SK-N-SH (cell line): Measurements from ENCODE around the gene TMEM63B. TPM values are rescaled to one million over a fixed set of nuclear protein-coding genes. Genes with fewer than 3 reads are reported as not detected.

Source experiments
- CTCF ChIA-PET: fragments of 300-600, 350-600 bp; formaldehyde crosslinking; extraction: SDS; loops from one replicate; lab custom pipeline; 2021; lab: Yijun Ruan, JAX
- POLR2A ChIA-PET: fragments of 350-600 bp; sonication (Branson Sonifier 250); formaldehyde crosslinking; extraction: SDS; loops from one replicate; lab custom pipeline; 2020; ENCODE audit warnings: antibody characterized with exemption, inconsistent platforms; lab: Yijun Ruan, JAX
- DNase-seq: peaks from one replicate; pipeline ENCODE4 v3.0.0; 2012
- H2AFZ ChIP-seq: fragments of 200-600 bp; sonication (generic); 2 replicates; pipeline ENCODE4 v1.8.1; 2016; ENCODE audit warnings: antibody characterized with exemption, mild to moderate bottlenecking, low read depth
- H3F3A ChIP-seq: fragments of 200-600 bp; sonication (generic); replicated peaks from 2 replicates; pipeline ENCODE3; 2016; ENCODE audit warnings: antibody characterized with exemption, mild to moderate bottlenecking; ENCODE audit not compliant: insufficient read depth
- H3K27ac ChIP-seq, 2 experiments: fragments of 200-500 bp in 1 of 2; fragments of 200-600 bp in 1 of 2; sonication (Bioruptor generic) in 1 of 2; sonication (generic), shearing (Covaris generic) in 1 of 2; 2 replicates each; pipeline versions ENCODE4 v1.5.1 to v1.6.1; 2014 to 2016; ENCODE audit warnings: low read depth in 2 of 2, inconsistent platforms in 1 of 2, low read length in 1 of 2, mild to moderate bottlenecking in 1 of 2, mixed read lengths in 1 of 2
- H3K27me3 ChIP-seq: fragments of 200-600 bp; sonication (generic), shearing (Covaris generic); 2 replicates; pipeline ENCODE4 v1.6.1; 2016; ENCODE audit warnings: mixed run types; ENCODE audit not compliant: insufficient read depth
- H3K36me3 ChIP-seq, 2 experiments: fragments of 200-500 bp in 1 of 2; fragments of 200-600 bp in 1 of 2; sonication (Bioruptor generic) in 1 of 2; sonication (generic) in 1 of 2; replicated peaks in 1 of 2; 2 replicates each; pipeline versions ENCODE3 to v1.5.1; 2014 to 2016; ENCODE audit warnings: low read length in 1 of 2, mild to moderate bottlenecking in 1 of 2; ENCODE audit not compliant: insufficient read depth in 2 of 2, control insufficient read depth in 1 of 2
- H3K4me1 ChIP-seq, 2 experiments: fragments of 200-500 bp in 1 of 2; fragments of 200-600 bp in 1 of 2; sonication (Bioruptor generic) in 1 of 2; sonication (generic), shearing (Covaris generic) in 1 of 2; 2 replicates each; pipeline versions ENCODE4 v1.5.1 to v1.6.1; 2014 to 2016; ENCODE audit warnings: low read depth in 1 of 2, low read length in 1 of 2, mixed run types in 1 of 2; ENCODE audit not compliant: insufficient read depth in 2 of 2, control insufficient read depth in 1 of 2
- H3K4me2 ChIP-seq: fragments of 200-600 bp; sonication (generic), shearing (Covaris generic); 2 replicates; pipeline ENCODE4 v1.6.1; 2017; ENCODE audit warnings: mixed run types
- H3K4me3 ChIP-seq, 2 experiments: fragments of 200-500 bp in 1 of 2; fragments of 200-600 bp in 1 of 2; sonication (Bioruptor generic) in 1 of 2; sonication (generic), shearing (Covaris generic) in 1 of 2; 2 replicates each; pipeline versions ENCODE4 v1.5.1 to v1.8.1; 2014 to 2016; ENCODE audit warnings: low read depth in 2 of 2, inconsistent platforms in 1 of 2, low read length in 1 of 2, mild to moderate bottlenecking in 1 of 2, mixed read lengths in 1 of 2, moderate library complexity in 1 of 2
- H3K79me2 ChIP-seq: fragments of 200-600 bp; sonication (generic); 2 replicates; pipeline ENCODE4 v1.8.1; 2017; ENCODE audit warnings: mild to moderate bottlenecking; ENCODE audit not compliant: insufficient read depth
- H3K9ac ChIP-seq: fragments of 200-600 bp; sonication (generic); 2 replicates; pipeline ENCODE4 v1.6.1; 2017; ENCODE audit warnings: mixed run types
- H3K9me2 ChIP-seq: fragments of 200-600 bp; sonication (generic); 2 replicates; pipeline ENCODE4 v1.6.1; 2017; ENCODE audit warnings: mixed run types
- H3K9me3 ChIP-seq: fragments of 200-600 bp; sonication (generic); 2 replicates; pipeline ENCODE4 v1.6.1; 2017; ENCODE audit warnings: mixed run types, mild to moderate bottlenecking, moderate library complexity
- H4K20me1 ChIP-seq: fragments of 200-600 bp; sonication (generic); 2 replicates; pipeline ENCODE4 v1.6.1; 2017; ENCODE audit warnings: mild to moderate bottlenecking, mixed run types; ENCODE audit not compliant: insufficient read depth
- CHD2 ChIP-seq: fragments of 150-350 bp; IDR thresholded peaks from 2 replicates; pipeline ENCODE4 v1.6.1; 2018; ENCODE audit warnings: low read length; ENCODE audit not compliant: partially characterized antibody
- CTCF ChIP-seq: fragments of 200-600 bp; sonication (generic); IDR thresholded peaks from 2 replicates; pipeline ENCODE4 v1.6.1; 2017; ENCODE audit warnings: antibody characterized with exemption, mild to moderate bottlenecking, moderate library complexity
- EZH2phosphoT487 ChIP-seq: fragments of 200-600 bp; sonication (generic); IDR thresholded peaks from 2 replicates; pipeline ENCODE4 v1.6.1; 2017; ENCODE audit warnings: low read depth, mixed run types, mild to moderate bottlenecking, antibody characterized with exemption, moderate library complexity, borderline replicate concordance
- FOXJ3 ChIP-seq: sonication (generic); formaldehyde crosslinking; IDR thresholded peaks from 2 replicates; pipeline ENCODE4 v1.5.1; 2020; ENCODE audit warnings: mild to moderate bottlenecking, missing genetic modification reagents
- GABPA ChIP-seq: IDR thresholded peaks from 2 replicates; pipeline ENCODE4 v1.4.0; 2012; ENCODE audit warnings: low read depth, mild to moderate bottlenecking
- GATA2 ChIP-seq: sonication (generic); formaldehyde crosslinking; IDR thresholded peaks from 2 replicates; pipeline ENCODE4 v1.5.0; 2020; ENCODE audit warnings: mild to moderate bottlenecking, missing genetic modification reagents
- IRF3 ChIP-seq: fragments of 150-350 bp; IDR thresholded peaks from 2 replicates; pipeline ENCODE4 v1.6.1; 2016; ENCODE audit warnings: mild to moderate bottlenecking, low read depth, low read length
- JUND ChIP-seq: IDR thresholded peaks from 2 replicates; pipeline ENCODE4 v1.4.0; 2012
- MEF2A ChIP-seq: IDR thresholded peaks from 2 replicates; pipeline ENCODE4 v1.4.0; 2012; ENCODE audit warnings: low read depth, borderline replicate concordance
- MXI1 ChIP-seq: IDR thresholded peaks from 2 replicates; pipeline ENCODE4 v1.6.1; 2012; ENCODE audit warnings: mild to moderate bottlenecking, low read depth, low read length, improper control_type of control experiment
- NFIC ChIP-seq: IDR thresholded peaks from 2 replicates; pipeline ENCODE4 v1.4.0; 2012; ENCODE audit warnings: borderline replicate concordance
- RAD21 ChIP-seq: IDR thresholded peaks from 2 replicates; pipeline ENCODE4 v1.6.1; 2012; ENCODE audit warnings: mild to moderate bottlenecking, low read length
- RCOR1 ChIP-seq: fragments of 150-350 bp; IDR thresholded peaks from 2 replicates; pipeline ENCODE4 v1.6.1; 2017; ENCODE audit warnings: antibody characterized with exemption, low read length
- REST ChIP-seq: IDR thresholded peaks from 2 replicates; pipeline ENCODE4 v1.6.1; 2012; ENCODE audit warnings: mild to moderate bottlenecking, low read depth, low read length, moderate library complexity
- SMC3 ChIP-seq: IDR thresholded peaks from 2 replicates; pipeline ENCODE4 v1.6.1; 2012; ENCODE audit warnings: low read depth, low read length, improper control_type of control experiment
- TAF1 ChIP-seq: IDR thresholded peaks from 2 replicates; pipeline ENCODE4 v1.6.1; 2012; ENCODE audit warnings: low read depth, mild to moderate bottlenecking, low read length, moderate library complexity, borderline replicate concordance
- TCF12 ChIP-seq: IDR thresholded peaks from 2 replicates; pipeline ENCODE4 v1.4.0; 2012
- USF1 ChIP-seq: IDR thresholded peaks from 2 replicates; pipeline ENCODE4 v1.4.0; 2012; ENCODE audit warnings: low read depth, borderline replicate concordance
- USF2 ChIP-seq: fragments of 150-350 bp; IDR thresholded peaks from 2 replicates; pipeline ENCODE4 v1.6.1; 2017; ENCODE audit warnings: antibody characterized with exemption, low read length, low read depth, borderline replicate concordance
- ZBTB33 ChIP-seq: IDR thresholded peaks from 2 replicates; pipeline ENCODE4 v1.4.0; 2012; ENCODE audit warnings: low read depth, borderline replicate concordance
- WGBS: methylation state at CpG from one replicate; pipeline ENCODE4 v1.1.6; 2017; ENCODE audit warnings: low lambda C conversion rate; 5-methylcytosine and 5-hydroxymethylcytosine counted together
- polyA plus RNA-seq, 3 experiments: library from polyadenylated mRNA; depleted of rRNA; stranded (reverse); fragments of >200 nt; gene quantifications; 2 replicates each; pipeline ENCODE4 v1.2.3, GENCODE V29; 2012

The TMEM63B gene
- polyA plus RNA-seq, 1 of the 3 experiments (the other 2 are of a cell fraction): 52.7 TPM

GRCh38 chr6:44131892-44132291 is 4.5 kb downstream of the TMEM63B start:
- Histone ChIP-seq H3K9me2 (no peaks in the 10 kb centered on the region), H4K20me1 (peaks cover 5% of the 10 kb centered on the region; the same call in 1 of the 2 replicates), H3K4me1 (peaks cover 4 to 17% of the 10 kb centered on the region in 2 experiments; a peak in 1 of 4 replicates), H3K27me3 (no peaks in the 10 kb centered on the region), H3K79me2 (peaks cover 43% of the 10 kb centered on the region), H3F3A (peaks cover 3% of the 10 kb centered on the region), H3K4me3 (no peak overlapping the region), H3K9me3 (no peaks in the 10 kb centered on the region), H3K36me3 (peaks cover 0 to 16% of the 10 kb centered on the region in 2 experiments), H3K4me2 (no peak overlapping the region), H2AFZ (no peak overlapping the region), H3K27ac (no peak overlapping the region), H3K9ac (no peak overlapping the region)
- no peak for DNase-seq
- TF ChIP-seq SMC3: no peak
- TF ChIP-seq ZBTB33: no peak
- TF ChIP-seq USF2: no peak
- no peak for TF ChIP-seq USF1
- no peak for TF ChIP-seq RCOR1
- TF ChIP-seq FOXJ3 (CRISPR knock-in tag): no peak
- TF ChIP-seq CTCF: no peak
- TF ChIP-seq IRF3: no peak
- TF ChIP-seq GABPA: no peak
- no peak for TF ChIP-seq MEF2A
- TF ChIP-seq GATA2 (CRISPR knock-in tag): no peak
- no peak for TF ChIP-seq NFIC
- TF ChIP-seq EZH2phosphoT487: no peak
- TF ChIP-seq CHD2: no peak
- TF ChIP-seq TAF1: no peak
- TF ChIP-seq RAD21: no peak
- no peak for TF ChIP-seq MXI1
- no peak for TF ChIP-seq REST
- no peak for TF ChIP-seq TCF12
- TF ChIP-seq JUND: no peak
- ChIA-PET POLR2A (interaction anchor here (0.7 kb wide), 1 partner anchor 463 kb away, joined by 4 read pairs; no protein-coding TSS in a partner anchor), CTCF (interaction anchor here (0.9 to 3.9 kb wide), 8 partner anchors 8 to 524 kb away, joined by 3 to 18 read pairs (median 4); no protein-coding TSS in a partner anchor)
- 77% methylated on average over 2 of the region's 2 CpGs for WGBS
